ENCODE measurements around the gene PPP1CC.
"Not testable (repeated sequence)": the region's sequence is repeated elsewhere in the genome, so short reads cannot be mapped to it uniquely, and the experiment has no call there.

PPP1CC gene

GRCh38 chr12:110742718-110743570 lies at the start of gene PPP1CC:
PPP1CC (minus strand) TSS chr12:110742891; CDS start chr12:110742707, 184 bp downstream.
- peak; percentile 93 for DNase-seq (ENCODE audit: low spot score)

GRCh38 chr12:110791589-110791988 lies 48.9 kb upstream of the PPP1CC start:
- DNase-seq (ENCODE audit: low spot score) = no peak

GRCh38 chr12:110790301-110790700 lies 47.6 kb upstream of the PPP1CC start:
- no peak for DNase-seq (ENCODE audit: low spot score)

GRCh38 chr12:110786012-110786411 lies 43.3 kb upstream of the PPP1CC start:
- no peak for DNase-seq (ENCODE audit: low spot score)

GRCh38 chr12:110785240-110785639 lies 42.5 kb upstream of the PPP1CC start:
- DNase-seq (ENCODE audit: low spot score) = no peak

GRCh38 chr12:110782922-110783321 lies 40.2 kb upstream of the PPP1CC start:
- DNase-seq (ENCODE audit: low spot score) = no peak

GRCh38 chr12:110782094-110782493 lies 39.4 kb upstream of the PPP1CC start:
- DNase-seq (ENCODE audit: low spot score) = no peak

- DNase-seq (ENCODE audit: low spot score) = peak; percentile 54
Observed at GRCh38 chr12:110780448-110780847, 37.8 kb upstream of the PPP1CC start.

- no peak for DNase-seq (ENCODE audit: low spot score)
Observed at GRCh38 chr12:110778833-110779577, 36.3 kb upstream of the PPP1CC start.

- peak; percentile 26 for DNase-seq (ENCODE audit: low spot score)
Observed at GRCh38 chr12:110776410-110776809, 33.7 kb upstream of the PPP1CC start.

GRCh38 chr12:110775997-110776396 lies 33.3 kb upstream of the PPP1CC start:
- DNase-seq (ENCODE audit: low spot score) = no peak

GRCh38 chr12:110774824-110775223 lies 32.1 kb upstream of the PPP1CC start:
- DNase-seq (ENCODE audit: low spot score) = no peak

GRCh38 chr12:110768960-110769359 lies 26.3 kb upstream of the PPP1CC start:
- DNase-seq (ENCODE audit: low spot score) = no peak

GRCh38 chr12:110767863-110768262 lies 25.2 kb upstream of the PPP1CC start:
- no peak for DNase-seq (ENCODE audit: low spot score)

- DNase-seq (ENCODE audit: low spot score) = no peak
Observed at GRCh38 chr12:110766311-110767154, 23.8 kb upstream of the PPP1CC start.

- DNase-seq (ENCODE audit: low spot score) = not testable (repeated sequence)
Observed at GRCh38 chr12:110765572-110765971, 22.9 kb upstream of the PPP1CC start.

- no peak for DNase-seq (ENCODE audit: low spot score)
Observed at GRCh38 chr12:110765111-110765510, 22.4 kb upstream of the PPP1CC start.

GRCh38 chr12:110763583-110763982 lies 20.9 kb upstream of the PPP1CC start:
- DNase-seq (ENCODE audit: low spot score) = no peak

- DNase-seq (ENCODE audit: low spot score) = no peak
Observed at GRCh38 chr12:110762891-110763290, 20.2 kb upstream of the PPP1CC start.

- DNase-seq (ENCODE audit: low spot score) = no peak
Observed at GRCh38 chr12:110760204-110760609, 17.5 kb upstream of the PPP1CC start.

- DNase-seq (ENCODE audit: low spot score) = no peak
Observed at GRCh38 chr12:110758922-110759321, 16.2 kb upstream of the PPP1CC start.

- DNase-seq (ENCODE audit: low spot score) = no peak
Observed at GRCh38 chr12:110756611-110757010, 13.9 kb upstream of the PPP1CC start.
